Measurements from ENCODE around the gene NR6A1.

DNA sequence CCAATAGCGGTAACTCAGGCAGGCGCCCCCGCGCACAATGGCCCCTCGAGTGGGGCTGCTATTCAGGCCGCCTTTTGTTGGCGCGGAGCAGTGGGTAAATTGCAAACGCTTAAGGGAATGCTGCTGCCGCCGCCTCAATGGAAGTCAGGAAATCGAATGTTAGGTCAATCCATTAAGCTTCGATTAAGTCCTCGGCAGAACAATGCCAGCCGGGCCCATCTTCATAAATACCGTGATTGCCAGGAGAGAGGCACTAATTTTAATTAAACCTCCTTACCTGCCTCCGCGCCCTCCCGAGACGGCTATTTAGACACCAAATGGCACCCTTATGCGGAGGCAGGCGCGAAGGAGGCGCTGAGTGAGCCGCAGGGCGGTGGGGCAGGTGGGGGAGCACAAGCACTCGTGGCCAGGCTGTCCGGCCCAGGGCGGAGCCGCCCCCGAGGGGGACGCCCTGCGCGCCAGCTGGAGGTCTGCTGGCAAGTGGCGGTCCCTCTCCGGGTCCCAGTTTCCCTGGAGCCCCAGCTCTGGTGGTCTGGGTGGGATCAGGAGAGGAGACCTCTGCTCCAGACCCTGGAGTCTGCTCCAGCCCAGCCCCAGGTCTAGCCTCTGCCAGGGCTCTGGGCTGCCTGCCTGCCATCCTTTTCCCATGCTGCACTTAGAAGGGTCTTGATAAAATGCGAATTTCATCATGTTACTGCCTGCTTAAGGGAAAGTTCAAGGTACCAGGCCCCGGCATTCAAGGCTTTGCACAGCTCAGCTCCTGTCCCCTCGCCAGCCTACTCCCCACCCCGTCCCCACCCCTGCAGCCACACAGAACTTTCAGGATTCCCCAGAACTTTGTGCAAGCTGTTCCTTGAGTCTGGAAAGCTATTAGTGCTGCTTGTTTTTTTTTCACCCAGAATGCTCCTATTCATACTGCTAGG is 283.6 kb downstream of the NR6A1 start:
- TF ChIP-seq CTCF (IDR thresholded peaks at IDR 0.05), result no peak
- no peak for TF ChIP-seq ZFX (IDR thresholded peaks at IDR 0.05; ENCODE audit: borderline replicate concordance)

All from 22Rv1 (cell line).